HEK293 (cell line): ENCODE data around the gene WWC1.

Source experiments
- MZF1 ChIP-seq: fragments of 450-650 bp; formaldehyde crosslinking; IDR thresholded peaks from 2 replicates; pipeline ENCODE4 v1.5.1; 2017; ENCODE audit warnings: missing biosample characterization, missing genetic modification characterization, borderline replicate concordance
- SCRT1 ChIP-seq: fragments of 450-650 bp; formaldehyde crosslinking; IDR thresholded peaks from 2 replicates; pipeline ENCODE4 v1.5.1; 2016; ENCODE audit warnings: missing biosample characterization, missing genetic modification characterization, borderline replicate concordance
- ZFP3 ChIP-seq: fragments of 450-650 bp; formaldehyde crosslinking; IDR thresholded peaks from 2 replicates; pipeline ENCODE4 v1.5.1; 2016; ENCODE audit warnings: low read depth, missing biosample characterization, missing genetic modification characterization
- ZNF121 ChIP-seq: fragments of 450-650 bp; formaldehyde crosslinking; IDR thresholded peaks from 2 replicates; pipeline ENCODE4 v1.5.1; 2016; ENCODE audit warnings: missing biosample characterization, missing genetic modification characterization
- ZNF133 ChIP-seq: fragments of 450-650 bp; formaldehyde crosslinking; IDR thresholded peaks from 2 replicates; pipeline ENCODE4 v1.5.1; 2016; ENCODE audit warnings: missing biosample characterization, missing genetic modification characterization
- ZNF521 ChIP-seq: fragments of 450-650 bp; formaldehyde crosslinking; IDR thresholded peaks from 2 replicates; pipeline ENCODE4 v1.5.1; 2017; ENCODE audit warnings: missing biosample characterization, mild to moderate bottlenecking, missing genetic modification characterization
- ZNF548 ChIP-seq: fragments of 450-650 bp; formaldehyde crosslinking; IDR thresholded peaks from 2 replicates; pipeline ENCODE4 v1.5.1; 2016; ENCODE audit warnings: missing biosample characterization, missing genetic modification characterization
- ZNF629 ChIP-seq: fragments of 450-650 bp; formaldehyde crosslinking; IDR thresholded peaks from 2 replicates; pipeline ENCODE4 v1.5.1; 2017; ENCODE audit warnings: missing biosample characterization, missing genetic modification characterization
- ZNF658 ChIP-seq: fragments of 450-650 bp; formaldehyde crosslinking; IDR thresholded peaks from 2 replicates; pipeline ENCODE4; 2016; ENCODE audit warnings: missing biosample characterization, missing genetic modification characterization
- TF ChIP-seq, protein P1 (sequence below): fragments of 450-650 bp; formaldehyde crosslinking; IDR thresholded peaks from 2 replicates; pipeline ENCODE4 v1.5.1; 2016; ENCODE audit warnings: missing biosample characterization, missing genetic modification characterization, borderline replicate concordance
- TF ChIP-seq, protein P2 (sequence below): fragments of 450-650 bp; formaldehyde crosslinking; IDR thresholded peaks from 2 replicates; pipeline ENCODE4 v1.5.1; 2016; ENCODE audit warnings: missing biosample characterization, missing genetic modification characterization
- TF ChIP-seq, protein P3 (sequence below): fragments of 450-650 bp; formaldehyde crosslinking; IDR thresholded peaks from 2 replicates; pipeline ENCODE4 v1.5.1; 2017; ENCODE audit warnings: missing biosample characterization, mild to moderate bottlenecking, missing genetic modification characterization, moderate library complexity
- TF ChIP-seq, protein P4 (sequence below): fragments of 450-650 bp; formaldehyde crosslinking; IDR thresholded peaks from 2 replicates; pipeline ENCODE4 v1.5.1; 2016; ENCODE audit warnings: missing biosample characterization, missing genetic modification characterization
- TF ChIP-seq, protein P5 (sequence below): fragments of 450-650 bp; formaldehyde crosslinking; IDR thresholded peaks from 2 replicates; pipeline ENCODE4 v1.5.1; 2016; ENCODE audit warnings: missing biosample characterization, missing genetic modification characterization, low read depth

DNA sequence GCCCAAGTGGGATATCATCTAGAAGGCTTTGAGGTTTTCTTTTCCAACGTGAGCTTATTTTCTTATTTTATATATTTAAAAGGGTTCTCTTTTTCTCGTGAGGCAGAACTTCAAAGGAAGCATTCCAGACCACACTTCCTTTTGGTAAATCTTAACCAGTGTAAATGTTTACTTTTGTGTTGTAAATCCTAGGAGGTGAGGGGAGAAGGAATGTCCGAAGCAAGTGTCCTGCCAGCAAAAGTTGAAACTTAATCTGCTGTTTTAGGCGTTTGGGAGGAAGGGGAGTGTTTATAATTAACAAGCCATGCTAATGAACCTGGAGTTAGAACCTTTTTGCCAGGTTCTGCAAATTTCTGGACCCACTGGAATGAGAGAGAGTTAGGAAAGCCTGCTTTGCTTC is 37.9 kb downstream of the WWC1 start:
- TF ChIP-seq MZF1 = no peak
- TF ChIP-seq, protein P1, sequence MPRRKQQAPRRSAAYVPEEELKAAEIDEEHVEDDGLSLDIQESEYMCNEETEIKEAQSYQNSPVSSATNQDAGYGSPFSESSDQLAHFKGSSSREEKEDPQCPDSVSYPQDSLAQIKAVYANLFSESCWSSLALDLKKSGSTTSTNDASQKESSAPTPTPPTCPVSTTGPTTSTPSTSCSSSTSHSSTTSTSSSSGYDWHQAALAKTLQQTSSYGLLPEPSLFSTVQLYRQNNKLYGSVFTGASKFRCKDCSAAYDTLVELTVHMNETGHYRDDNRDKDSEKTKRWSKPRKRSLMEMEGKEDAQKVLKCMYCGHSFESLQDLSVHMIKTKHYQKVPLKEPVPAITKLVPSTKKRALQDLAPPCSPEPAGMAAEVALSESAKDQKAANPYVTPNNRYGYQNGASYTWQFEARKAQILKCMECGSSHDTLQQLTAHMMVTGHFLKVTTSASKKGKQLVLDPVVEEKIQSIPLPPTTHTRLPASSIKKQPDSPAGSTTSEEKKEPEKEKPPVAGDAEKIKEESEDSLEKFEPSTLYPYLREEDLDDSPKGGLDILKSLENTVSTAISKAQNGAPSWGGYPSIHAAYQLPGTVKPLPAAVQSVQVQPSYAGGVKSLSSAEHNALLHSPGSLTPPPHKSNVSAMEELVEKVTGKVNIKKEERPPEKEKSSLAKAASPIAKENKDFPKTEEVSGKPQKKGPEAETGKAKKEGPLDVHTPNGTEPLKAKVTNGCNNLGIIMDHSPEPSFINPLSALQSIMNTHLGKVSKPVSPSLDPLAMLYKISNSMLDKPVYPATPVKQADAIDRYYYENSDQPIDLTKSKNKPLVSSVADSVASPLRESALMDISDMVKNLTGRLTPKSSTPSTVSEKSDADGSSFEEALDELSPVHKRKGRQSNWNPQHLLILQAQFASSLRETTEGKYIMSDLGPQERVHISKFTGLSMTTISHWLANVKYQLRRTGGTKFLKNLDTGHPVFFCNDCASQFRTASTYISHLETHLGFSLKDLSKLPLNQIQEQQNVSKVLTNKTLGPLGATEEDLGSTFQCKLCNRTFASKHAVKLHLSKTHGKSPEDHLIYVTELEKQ = no peak
- no peak for TF ChIP-seq ZNF521 (tag by site-specific recombination)
- TF ChIP-seq, protein P2, sequence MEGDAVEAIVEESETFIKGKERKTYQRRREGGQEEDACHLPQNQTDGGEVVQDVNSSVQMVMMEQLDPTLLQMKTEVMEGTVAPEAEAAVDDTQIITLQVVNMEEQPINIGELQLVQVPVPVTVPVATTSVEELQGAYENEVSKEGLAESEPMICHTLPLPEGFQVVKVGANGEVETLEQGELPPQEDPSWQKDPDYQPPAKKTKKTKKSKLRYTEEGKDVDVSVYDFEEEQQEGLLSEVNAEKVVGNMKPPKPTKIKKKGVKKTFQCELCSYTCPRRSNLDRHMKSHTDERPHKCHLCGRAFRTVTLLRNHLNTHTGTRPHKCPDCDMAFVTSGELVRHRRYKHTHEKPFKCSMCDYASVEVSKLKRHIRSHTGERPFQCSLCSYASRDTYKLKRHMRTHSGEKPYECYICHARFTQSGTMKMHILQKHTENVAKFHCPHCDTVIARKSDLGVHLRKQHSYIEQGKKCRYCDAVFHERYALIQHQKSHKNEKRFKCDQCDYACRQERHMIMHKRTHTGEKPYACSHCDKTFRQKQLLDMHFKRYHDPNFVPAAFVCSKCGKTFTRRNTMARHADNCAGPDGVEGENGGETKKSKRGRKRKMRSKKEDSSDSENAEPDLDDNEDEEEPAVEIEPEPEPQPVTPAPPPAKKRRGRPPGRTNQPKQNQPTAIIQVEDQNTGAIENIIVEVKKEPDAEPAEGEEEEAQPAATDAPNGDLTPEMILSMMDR (tag by site-specific recombination) = no peak
- TF ChIP-seq, protein P3, sequence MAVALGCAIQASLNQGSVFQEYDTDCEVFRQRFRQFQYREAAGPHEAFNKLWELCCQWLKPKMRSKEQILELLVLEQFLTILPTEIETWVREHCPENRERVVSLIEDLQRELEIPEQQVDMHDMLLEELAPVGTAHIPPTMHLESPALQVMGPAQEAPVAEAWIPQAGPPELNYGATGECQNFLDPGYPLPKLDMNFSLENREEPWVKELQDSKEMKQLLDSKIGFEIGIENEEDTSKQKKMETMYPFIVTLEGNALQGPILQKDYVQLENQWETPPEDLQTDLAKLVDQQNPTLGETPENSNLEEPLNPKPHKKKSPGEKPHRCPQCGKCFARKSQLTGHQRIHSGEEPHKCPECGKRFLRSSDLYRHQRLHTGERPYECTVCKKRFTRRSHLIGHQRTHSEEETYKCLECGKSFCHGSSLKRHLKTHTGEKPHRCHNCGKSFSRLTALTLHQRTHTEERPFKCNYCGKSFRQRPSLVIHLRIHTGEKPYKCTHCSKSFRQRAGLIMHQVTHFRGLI (tag by site-specific recombination) = no peak
- no peak for TF ChIP-seq ZNF629 (tag by site-specific recombination)
- TF ChIP-seq ZNF133 (tag by site-specific recombination) = no peak
- no peak for TF ChIP-seq ZFP3 (tag by site-specific recombination)
- no peak for TF ChIP-seq ZNF121 (tag by site-specific recombination)
- TF ChIP-seq ZNF548 (tag by site-specific recombination) = no peak
- TF ChIP-seq ZNF658 (tag by site-specific recombination) = no peak
- TF ChIP-seq, protein P4, sequence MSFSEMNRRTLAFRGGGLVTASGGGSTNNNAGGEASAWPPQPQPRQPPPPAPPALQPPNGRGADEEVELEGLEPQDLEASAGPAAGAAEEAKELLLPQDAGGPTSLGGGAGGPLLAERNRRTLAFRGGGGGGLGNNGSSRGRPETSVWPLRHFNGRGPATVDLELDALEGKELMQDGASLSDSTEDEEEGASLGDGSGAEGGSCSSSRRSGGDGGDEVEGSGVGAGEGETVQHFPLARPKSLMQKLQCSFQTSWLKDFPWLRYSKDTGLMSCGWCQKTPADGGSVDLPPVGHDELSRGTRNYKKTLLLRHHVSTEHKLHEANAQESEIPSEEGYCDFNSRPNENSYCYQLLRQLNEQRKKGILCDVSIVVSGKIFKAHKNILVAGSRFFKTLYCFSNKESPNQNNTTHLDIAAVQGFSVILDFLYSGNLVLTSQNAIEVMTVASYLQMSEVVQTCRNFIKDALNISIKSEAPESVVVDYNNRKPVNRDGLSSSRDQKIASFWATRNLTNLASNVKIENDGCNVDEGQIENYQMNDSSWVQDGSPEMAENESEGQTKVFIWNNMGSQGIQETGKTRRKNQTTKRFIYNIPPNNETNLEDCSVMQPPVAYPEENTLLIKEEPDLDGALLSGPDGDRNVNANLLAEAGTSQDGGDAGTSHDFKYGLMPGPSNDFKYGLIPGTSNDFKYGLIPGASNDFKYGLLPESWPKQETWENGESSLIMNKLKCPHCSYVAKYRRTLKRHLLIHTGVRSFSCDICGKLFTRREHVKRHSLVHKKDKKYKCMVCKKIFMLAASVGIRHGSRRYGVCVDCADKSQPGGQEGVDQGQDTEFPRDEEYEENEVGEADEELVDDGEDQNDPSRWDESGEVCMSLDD (tag by site-specific recombination) = no peak
- TF ChIP-seq, protein P5, sequence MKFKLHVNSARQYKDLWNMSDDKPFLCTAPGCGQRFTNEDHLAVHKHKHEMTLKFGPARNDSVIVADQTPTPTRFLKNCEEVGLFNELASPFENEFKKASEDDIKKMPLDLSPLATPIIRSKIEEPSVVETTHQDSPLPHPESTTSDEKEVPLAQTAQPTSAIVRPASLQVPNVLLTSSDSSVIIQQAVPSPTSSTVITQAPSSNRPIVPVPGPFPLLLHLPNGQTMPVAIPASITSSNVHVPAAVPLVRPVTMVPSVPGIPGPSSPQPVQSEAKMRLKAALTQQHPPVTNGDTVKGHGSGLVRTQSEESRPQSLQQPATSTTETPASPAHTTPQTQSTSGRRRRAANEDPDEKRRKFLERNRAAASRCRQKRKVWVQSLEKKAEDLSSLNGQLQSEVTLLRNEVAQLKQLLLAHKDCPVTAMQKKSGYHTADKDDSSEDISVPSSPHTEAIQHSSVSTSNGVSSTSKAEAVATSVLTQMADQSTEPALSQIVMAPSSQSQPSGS (tag by site-specific recombination) = no peak
- no peak for TF ChIP-seq SCRT1 (tag by site-specific recombination)
